Germinal center (tissue), 1 donor: ENCODE measurements around the gene CREB3L2.
"Not testable (repeated sequence)": the region's sequence is repeated elsewhere in the genome, so short reads cannot be mapped to it uniquely, and the experiment has no call there.

Source experiments
- DNase-seq: peaks from one replicate; pipeline ENCODE4 v3.0.0; 2012; ENCODE audit warnings: mixed read lengths, low spot score

Gene CREB3L2

GRCh38 chr7:138001529-138002095 lies at the start of gene CREB3L2:
TSS of gene CREB3L2 (minus strand) at chr7:138002086. CDS start at chr7:138001705, 381 bp downstream.
- peak; percentile 37 for DNase-seq

GRCh38 chr7:138049505-138050116 lies 47.7 kb upstream of the CREB3L2 start:
- no peak for DNase-seq

- no peak for DNase-seq
Observed at GRCh38 chr7:138047907-138048306, 46.0 kb upstream of the CREB3L2 start.

- no peak for DNase-seq
Observed at GRCh38 chr7:138044897-138045296, 43.0 kb upstream of the CREB3L2 start.

GRCh38 chr7:138040063-138040462 lies 38.2 kb upstream of the CREB3L2 start:
- DNase-seq = not testable (repeated sequence)

GRCh38 chr7:138036135-138036534 lies 34.2 kb upstream of the CREB3L2 start:
- no peak for DNase-seq

- DNase-seq = no peak
Observed at GRCh38 chr7:138033241-138033640, 31.4 kb upstream of the CREB3L2 start.

GRCh38 chr7:138032770-138033169 lies 30.9 kb upstream of the CREB3L2 start:
- DNase-seq = no peak

- DNase-seq = no peak
Observed at GRCh38 chr7:138032186-138032585, 30.3 kb upstream of the CREB3L2 start.

GRCh38 chr7:138030679-138031351 lies 28.9 kb upstream of the CREB3L2 start:
- DNase-seq = no peak

- DNase-seq = no peak
Observed at GRCh38 chr7:138029941-138030340, 28.1 kb upstream of the CREB3L2 start.

GRCh38 chr7:138029126-138029525 lies 27.2 kb upstream of the CREB3L2 start:
- DNase-seq = no peak

GRCh38 chr7:138027100-138027499 lies 25.2 kb upstream of the CREB3L2 start:
- no peak for DNase-seq

- no peak for DNase-seq
Observed at GRCh38 chr7:138025215-138026186, 23.6 kb upstream of the CREB3L2 start.

GRCh38 chr7:138024765-138025164 lies 22.9 kb upstream of the CREB3L2 start:
- DNase-seq = no peak

GRCh38 chr7:138024343-138024691 lies 22.4 kb upstream of the CREB3L2 start:
- no peak for DNase-seq

- no peak for DNase-seq
Observed at GRCh38 chr7:138023618-138024342, 21.9 kb upstream of the CREB3L2 start.

GRCh38 chr7:138021889-138022288 lies 20.0 kb upstream of the CREB3L2 start:
- no peak for DNase-seq

- DNase-seq = no peak
Observed at GRCh38 chr7:138017992-138018391, 16.1 kb upstream of the CREB3L2 start.

GRCh38 chr7:138015096-138015495 lies 13.2 kb upstream of the CREB3L2 start:
- DNase-seq = no peak

- no peak for DNase-seq
Observed at GRCh38 chr7:138014686-138015085, 12.8 kb upstream of the CREB3L2 start.

GRCh38 chr7:138014201-138014600 lies 12.3 kb upstream of the CREB3L2 start:
- DNase-seq = not testable (repeated sequence)
